PFSK-1 (cell line): ENCODE measurements around the gene PAPSS1.

ENCODE experiments used
- POLR2AphosphoS5 ChIP-seq: IDR thresholded peaks from 2 replicates; pipeline ENCODE4 v1.6.1; 2012; ENCODE audit warnings: low read depth, mild to moderate bottlenecking, control low read depth, low read length, moderate library complexity
- REST ChIP-seq, 2 experiments: IDR thresholded peaks; 2 replicates each; pipeline versions ENCODE4 v1.6.1 to v1.8.0; 2011 to 2012; ENCODE audit warnings: low read depth in 2 of 2, low read length in 2 of 2, control low read depth in 1 of 2, inconsistent platforms in 1 of 2, mild to moderate bottlenecking in 1 of 2, moderate library complexity in 1 of 2; ENCODE audit not compliant: insufficient read depth in 1 of 2
- SIN3A ChIP-seq: IDR thresholded peaks from 2 replicates; pipeline ENCODE4 v1.6.1; 2012; ENCODE audit warnings: mild to moderate bottlenecking, low read length, moderate library complexity, borderline replicate concordance; ENCODE audit not compliant: insufficient read depth

DNA sequence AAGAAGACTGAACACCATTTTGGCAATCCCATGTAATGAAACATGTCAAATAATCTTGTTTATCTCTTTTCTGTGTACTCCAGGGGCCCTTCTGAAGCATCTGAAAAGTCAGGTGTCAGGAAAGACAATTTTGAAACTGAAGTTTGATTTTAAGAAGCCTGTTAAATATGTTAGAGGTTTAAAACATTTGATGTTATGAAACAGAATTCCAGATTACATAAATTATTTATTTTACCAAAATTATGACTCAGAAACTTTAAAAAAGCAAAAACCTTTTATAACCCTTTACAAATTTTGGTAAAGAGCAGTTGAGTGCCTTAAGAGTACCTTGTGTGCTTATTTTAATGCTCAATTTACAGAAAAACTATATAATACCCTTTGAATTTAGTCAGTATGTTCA, 130.8 kb downstream of the PAPSS1 start:
- no peak for TF ChIP-seq POLR2AphosphoS5
- no peak for TF ChIP-seq REST (IDR thresholded peaks at IDR 0.05; ENCODE audit: insufficient read depth in 1 of 2, low read depth in 2 of 2, low read length in 2 of 2)
- TF ChIP-seq SIN3A: no peak
